ENCODE data around the gene NPFF. TPM values are rescaled to one million over a fixed set of nuclear protein-coding genes. Genes with fewer than 3 reads are reported as not detected.

Gene NPFF
- total RNA-seq, 2 experiments from 2014 or later, result not detected

- peak overlapping the region; percentile 90 for H3K27ac Mint-ChIP-seq
- peaks cover 32% of the 10 kb centered on the region for H3K4me1 Mint-ChIP-seq
- H3K9me3 Mint-ChIP-seq, result no peaks in the 10 kb centered on the region
- ATAC-seq (ENCODE audit: low read depth) (no peak), DNase-seq (no peak)
- H3K27me3 Mint-ChIP-seq, result no peaks in the 10 kb centered on the region
- peak overlapping the region; percentile 84 for H3K4me3 Mint-ChIP-seq
- POLR2A ChIA-PET, result interaction anchor here (1.1 to 4.8 kb wide), 3 partner anchors 10 to 57 kb away, joined by 3 to 27 read pairs (median 4); partner anchors contain the start of genes NPFF and PRR13
- peaks cover 3% of the 10 kb centered on the region for H3K36me3 Mint-ChIP-seq
Observed at GRCh38 chr12:53498235-53498630, 9.1 kb downstream of the NPFF start.

- H3K4me3 Mint-ChIP-seq, result no peak overlapping the region
- H3K27ac Mint-ChIP-seq, result no peak overlapping the region
- peaks cover 3% of the 10 kb centered on the region for H3K36me3 Mint-ChIP-seq
- ATAC-seq (ENCODE audit: low read depth) (no peak), DNase-seq (no peak)
- no peaks in the 10 kb centered on the region for H3K9me3 Mint-ChIP-seq
- POLR2A ChIA-PET, result interaction anchor here (1.1 to 4.8 kb wide), 3 partner anchors 10 to 56 kb away, joined by 3 to 27 read pairs (median 4); partner anchors contain the start of genes NPFF and PRR13
- H3K27me3 Mint-ChIP-seq, result no peaks in the 10 kb centered on the region
- peaks cover 34% of the 10 kb centered on the region for H3K4me1 Mint-ChIP-seq
Observed at GRCh38 chr12:53497461-53497860, 9.8 kb downstream of the NPFF start.

- POLR2A ChIA-PET, result no interaction called here
- no peaks in the 10 kb centered on the region for H3K27me3 Mint-ChIP-seq
- peaks cover 35% of the 10 kb centered on the region for H3K4me1 Mint-ChIP-seq
- H3K4me3 Mint-ChIP-seq, result no peak overlapping the region
- no peaks in the 10 kb centered on the region for H3K9me3 Mint-ChIP-seq
- no peak overlapping the region for H3K27ac Mint-ChIP-seq
- H3K36me3 Mint-ChIP-seq, result peaks cover 3% of the 10 kb centered on the region
- ATAC-seq (ENCODE audit: low read depth), result no peak
- DNase-seq, result no peak
Observed at GRCh38 chr12:53496752-53497032, 10.6 kb downstream of the NPFF start.

GRCh38 chr12:53495903-53496751 lies 11.2 kb downstream of the NPFF start:
- peaks cover 3% of the 10 kb centered on the region for H3K36me3 Mint-ChIP-seq
- H3K4me1 Mint-ChIP-seq, result peaks cover 35% of the 10 kb centered on the region
- DNase-seq (no peak), ATAC-seq (ENCODE audit: low read depth) (no peak)
- no peak overlapping the region for H3K4me3 Mint-ChIP-seq
- no peak overlapping the region for H3K27ac Mint-ChIP-seq
- H3K9me3 Mint-ChIP-seq, result no peaks in the 10 kb centered on the region
- POLR2A ChIA-PET, result no interaction called here
- H3K27me3 Mint-ChIP-seq, result no peaks in the 10 kb centered on the region

GRCh38 chr12:53493610-53494391 lies 13.5 kb downstream of the NPFF start:
- H3K4me1 Mint-ChIP-seq, result peaks cover 31% of the 10 kb centered on the region
- no peak for DNase-seq
- no peaks in the 10 kb centered on the region for H3K27me3 Mint-ChIP-seq
- POLR2A ChIA-PET, result interaction anchor here (1.2 to 1.3 kb wide), 2 partner anchors 13 to 29 kb away, joined by 3 to 4 read pairs; no protein-coding TSS in a partner anchor
- H3K36me3 Mint-ChIP-seq, result peaks cover 3% of the 10 kb centered on the region
- ATAC-seq (ENCODE audit: low read depth), result no peak
- H3K4me3 Mint-ChIP-seq, result peak overlapping the region; percentile 91
- peak overlapping the region; percentile 78 for H3K27ac Mint-ChIP-seq
- no peaks in the 10 kb centered on the region for H3K9me3 Mint-ChIP-seq

- DNase-seq (peak; percentile 91), ATAC-seq (ENCODE audit: low read depth) (peak; percentile 92)
- Mint-ChIP-seq H3K27ac (peak overlapping the region; percentile 78), H3K27me3 (no peaks in the 10 kb centered on the region), H3K4me1 (peaks cover 28% of the 10 kb centered on the region), H3K9me3 (no peaks in the 10 kb centered on the region), H3K4me3 (peak overlapping the region; percentile 91), H3K36me3 (peaks cover 3% of the 10 kb centered on the region)
- POLR2A ChIA-PET, result interaction anchor here (1.3 to 3.6 kb wide), 3 partner anchors 8 to 12 kb away, joined by 4 to 24 read pairs (median 8); partner anchors contain the start of gene TARBP2
Observed at GRCh38 chr12:53492830-53493609, 14.3 kb downstream of the NPFF start.

- Mint-ChIP-seq H3K36me3 (peaks cover under 1% of the 10 kb centered on the region), H3K27me3 (no peaks in the 10 kb centered on the region), H3K9me3 (no peaks in the 10 kb centered on the region), H3K4me1 (peaks cover 21% of the 10 kb centered on the region), H3K4me3 (peak overlapping the region; percentile 77), H3K27ac (peak overlapping the region; percentile 36)
- ATAC-seq (ENCODE audit: low read depth) (no peak), DNase-seq (no peak)
- POLR2A ChIA-PET, result interaction anchor here (0.7 to 3.6 kb wide), 4 partner anchors 9 to 801 kb away, joined by 3 to 24 read pairs (median 6); partner anchors contain the start of gene TARBP2
Observed at GRCh38 chr12:53492188-53492587, 15.1 kb downstream of the NPFF start.

- H3K36me3 Mint-ChIP-seq, result peaks cover 11% of the 10 kb centered on the region
- H3K4me1 Mint-ChIP-seq, result peaks cover 20% of the 10 kb centered on the region
Observed at GRCh38 chr12:53489242-53489864, 17.9 kb downstream of the NPFF start.

GRCh38 chr12:53486736-53487487 lies 20.4 kb downstream of the NPFF start:
- Mint-ChIP-seq H3K9me3 (no peaks in the 10 kb centered on the region), H3K27me3 (no peaks in the 10 kb centered on the region), H3K27ac (peak overlapping the region; percentile 64), H3K36me3 (peaks cover 22% of the 10 kb centered on the region), H3K4me1 (peaks cover 5% of the 10 kb centered on the region), H3K4me3 (no peak overlapping the region)
- no peak for DNase-seq
- ATAC-seq (ENCODE audit: low read depth), result no peak
- POLR2A ChIA-PET, result interaction anchor here (1.3 kb wide), 2 partner anchors 11 to 13 kb away, joined by 3 to 4 read pairs; no protein-coding TSS in a partner anchor

More at GRCh38 chr12:53489242-53489864, 17.9 kb downstream of the NPFF start:
- H3K4me3 Mint-ChIP-seq, result no peak overlapping the region
- H3K27me3 Mint-ChIP-seq, result no peaks in the 10 kb centered on the region
- DNase-seq (no peak), ATAC-seq (ENCODE audit: low read depth) (no peak)
- no peaks in the 10 kb centered on the region for H3K9me3 Mint-ChIP-seq
- POLR2A ChIA-PET, result interaction anchor here (0.5 to 3.6 kb wide), 4 partner anchors 11 to 1240 kb away, joined by 3 to 24 read pairs (median 4); partner anchors contain the start of gene TARBP2
- no peak overlapping the region for H3K27ac Mint-ChIP-seq

- no peaks in the 10 kb centered on the region for H3K9me3 Mint-ChIP-seq
- POLR2A ChIA-PET, result interaction anchor here (1.3 kb wide), 1 partner anchor 13 kb away, joined by 3 read pairs; no protein-coding TSS in a partner anchor
- H3K4me1 Mint-ChIP-seq, result peaks cover 5% of the 10 kb centered on the region
- H3K27me3 Mint-ChIP-seq, result no peaks in the 10 kb centered on the region
- peaks cover 24% of the 10 kb centered on the region for H3K36me3 Mint-ChIP-seq
- ATAC-seq (ENCODE audit: low read depth) (no peak), DNase-seq (no peak)
- peak overlapping the region; percentile 64 for H3K27ac Mint-ChIP-seq
- H3K4me3 Mint-ChIP-seq, result no peak overlapping the region
Observed at GRCh38 chr12:53485955-53486735, 21.1 kb downstream of the NPFF start.
